ENCODE measurements around the gene KNSTRN. TPM values are rescaled to one million over a fixed set of nuclear protein-coding genes. Genes with fewer than 3 reads are reported as not detected.

The KNSTRN gene
- total RNA-seq, 3 donors from 2014 or later (not counting 1 experiment from before 2014, with no cell fraction given) = 5.4 to 7.6 (median 5.6) TPM

- peak overlapping the region; percentile 16 to 43 for H3K27ac Mint-ChIP-seq
- peaks cover 13 to 15% of the 10 kb centered on the region in 2 donors for H3K4me1 Mint-ChIP-seq
- no peak overlapping the region for H3K4me3 Mint-ChIP-seq
- no peak overlapping the region for H3K4me3 ChIP-seq (ENCODE audit: low read length)
- no peaks in the 10 kb centered on the region for H3K36me3 Mint-ChIP-seq
- DNase-seq (no peak), ATAC-seq (no peak)
- peaks cover 12% of the 10 kb centered on the region for H3K4me1 ChIP-seq (ENCODE audit: control insufficient read depth, insufficient read depth, low read length)
- H3K27ac ChIP-seq (ENCODE audit: low read length) = peak overlapping the region; percentile 26
- no peaks in the 10 kb centered on the region for H3K9me3 Mint-ChIP-seq
- intact Hi-C loops (cut with micrococcal nuclease) = no loop called here
- H3K36me3 ChIP-seq (ENCODE audit: control insufficient read depth, insufficient read depth, low read length) = peaks cover 11% of the 10 kb centered on the region
- TF ChIP-seq, protein P1, sequence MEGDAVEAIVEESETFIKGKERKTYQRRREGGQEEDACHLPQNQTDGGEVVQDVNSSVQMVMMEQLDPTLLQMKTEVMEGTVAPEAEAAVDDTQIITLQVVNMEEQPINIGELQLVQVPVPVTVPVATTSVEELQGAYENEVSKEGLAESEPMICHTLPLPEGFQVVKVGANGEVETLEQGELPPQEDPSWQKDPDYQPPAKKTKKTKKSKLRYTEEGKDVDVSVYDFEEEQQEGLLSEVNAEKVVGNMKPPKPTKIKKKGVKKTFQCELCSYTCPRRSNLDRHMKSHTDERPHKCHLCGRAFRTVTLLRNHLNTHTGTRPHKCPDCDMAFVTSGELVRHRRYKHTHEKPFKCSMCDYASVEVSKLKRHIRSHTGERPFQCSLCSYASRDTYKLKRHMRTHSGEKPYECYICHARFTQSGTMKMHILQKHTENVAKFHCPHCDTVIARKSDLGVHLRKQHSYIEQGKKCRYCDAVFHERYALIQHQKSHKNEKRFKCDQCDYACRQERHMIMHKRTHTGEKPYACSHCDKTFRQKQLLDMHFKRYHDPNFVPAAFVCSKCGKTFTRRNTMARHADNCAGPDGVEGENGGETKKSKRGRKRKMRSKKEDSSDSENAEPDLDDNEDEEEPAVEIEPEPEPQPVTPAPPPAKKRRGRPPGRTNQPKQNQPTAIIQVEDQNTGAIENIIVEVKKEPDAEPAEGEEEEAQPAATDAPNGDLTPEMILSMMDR (IDR thresholded peaks at IDR 0.05) = no peak
- 79% methylated on average over 7 of the region's 8 CpGs for WGBS (ENCODE audit: insufficient coverage)
- no peaks in the 10 kb centered on the region for H3K9me3 ChIP-seq (ENCODE audit: control insufficient read depth, insufficient read depth, low read length)
- no peaks in the 10 kb centered on the region for H3K27me3 ChIP-seq (ENCODE audit: control insufficient read depth, insufficient read depth, low read length)
- no peaks in the 10 kb centered on the region for H3K27me3 Mint-ChIP-seq (ENCODE audit: low read depth in 2 of 2)
Observed at GRCh38 chr15:40397688-40398412, 15.3 kb downstream of the KNSTRN start.

GRCh38 chr15:40398413-40398873 lies 15.9 kb downstream of the KNSTRN start:
- peak in 1 of 2 donors; percentile 32 for DNase-seq
- peak; percentile 42 to 85 (median 55) for ATAC-seq
- H3K4me1 Mint-ChIP-seq = peaks cover 13 to 15% of the 10 kb centered on the region in 2 donors
- Histone ChIP-seq H3K36me3 (ENCODE audit: control insufficient read depth, insufficient read depth, low read length) (peaks cover 5% of the 10 kb centered on the region), H3K9me3 (ENCODE audit: control insufficient read depth, insufficient read depth, low read length) (no peaks in the 10 kb centered on the region), H3K27me3 (ENCODE audit: control insufficient read depth, insufficient read depth, low read length) (no peaks in the 10 kb centered on the region), H3K4me1 (ENCODE audit: control insufficient read depth, insufficient read depth, low read length) (peaks cover 12% of the 10 kb centered on the region), H3K27ac (ENCODE audit: low read length) (no peak overlapping the region), H3K4me3 (ENCODE audit: low read length) (no peak overlapping the region)
- intact Hi-C loops (cut with micrococcal nuclease) = no loop called here
- TF ChIP-seq, protein P1 (IDR thresholded peaks at IDR 0.05) = no peak
- no peaks in the 10 kb centered on the region for H3K27me3 Mint-ChIP-seq (ENCODE audit: low read depth in 2 of 2)
- H3K27ac Mint-ChIP-seq = peak overlapping the region; percentile 16 to 43
- H3K9me3 Mint-ChIP-seq = no peaks in the 10 kb centered on the region
- no peak overlapping the region for H3K4me3 Mint-ChIP-seq
- H3K36me3 Mint-ChIP-seq = no peaks in the 10 kb centered on the region
- WGBS (ENCODE audit: insufficient coverage) = 0% methylated on average over 4 of the region's 4 CpGs

DNA sequence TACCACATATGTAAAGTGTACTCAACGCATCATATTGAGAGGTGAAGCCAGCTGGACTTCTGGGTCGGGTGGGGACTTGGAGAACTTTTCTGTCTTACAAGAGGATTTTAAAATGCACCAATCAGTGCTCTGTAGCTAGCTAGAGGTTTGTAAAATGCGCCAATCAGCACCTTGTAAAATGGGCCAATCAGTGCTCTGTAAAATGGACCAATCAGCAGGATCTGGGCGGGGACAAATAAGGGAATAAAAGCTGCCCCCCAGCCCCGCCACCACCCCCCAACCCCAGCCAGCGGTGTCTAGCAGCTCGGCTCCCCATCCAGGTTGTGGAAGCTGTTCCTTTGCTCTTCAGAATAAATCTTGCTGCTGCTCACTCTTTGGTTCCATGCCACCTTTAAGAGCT lies 16.8 kb downstream of the KNSTRN start:
- H3K36me3 Mint-ChIP-seq = no peaks in the 10 kb centered on the region

More for the DNA sequence above, 16.8 kb downstream of the KNSTRN start:
- H3K27ac Mint-ChIP-seq = no peak overlapping the region
- Histone ChIP-seq H3K27ac (ENCODE audit: low read length) (no peak overlapping the region), H3K4me3 (ENCODE audit: low read length) (no peak overlapping the region), H3K36me3 (ENCODE audit: control insufficient read depth, insufficient read depth, low read length) (no peaks in the 10 kb centered on the region), H3K27me3 (ENCODE audit: control insufficient read depth, insufficient read depth, low read length) (no peaks in the 10 kb centered on the region), H3K4me1 (ENCODE audit: control insufficient read depth, insufficient read depth, low read length) (peaks cover 12% of the 10 kb centered on the region), H3K9me3 (ENCODE audit: control insufficient read depth, insufficient read depth, low read length) (no peaks in the 10 kb centered on the region)
- H3K27me3 Mint-ChIP-seq (ENCODE audit: low read depth in 2 of 2) = no peaks in the 10 kb centered on the region
- H3K4me3 Mint-ChIP-seq = no peak overlapping the region
- intact Hi-C loops (cut with micrococcal nuclease) = no loop called here
- ATAC-seq (no peak), DNase-seq (no peak)
- TF ChIP-seq, protein P1 (IDR thresholded peaks at IDR 0.05) = no peak
- 79% methylated on average over 6 of the region's 7 CpGs for WGBS (ENCODE audit: insufficient coverage)
- H3K4me1 Mint-ChIP-seq = peaks cover 13 to 15% of the 10 kb centered on the region in 2 donors
- H3K9me3 Mint-ChIP-seq = no peaks in the 10 kb centered on the region
